Stimulated activated effector memory CD8-positive, alpha-beta T cell treated with anti-CD3 and anti-CD28 coated beads, Interleukin-12 subunit alpha, Interleukin-12 subunit beta, amount 100 ng/mL, for 72 hours (primary cell): Measurements from ENCODE around the gene LTA4H.

Source experiments
- ATAC-seq: fragments of 150-1000 bp; cut with Tn5 transposase; 2 replicates; pipeline ENCODE4 v1.10.0; 2021
- DNase-seq, 2 donors: peaks; one replicate each; pipeline ENCODE4 v3.0.0; 2021 to 2022; ENCODE audit warnings: low spot score in 2 of 2
- H3K27ac Mint-ChIP-seq: one replicate; pipeline ENCODE4 v1.8.0; 2022; ENCODE audit warnings: mild to moderate bottlenecking, mixed read lengths
- H3K36me3 Mint-ChIP-seq: one replicate; pipeline ENCODE4 v1.8.0; 2022; ENCODE audit warnings: mild to moderate bottlenecking, mixed read lengths
- H3K4me1 Mint-ChIP-seq: one replicate; pipeline ENCODE4 v1.8.0; 2022; ENCODE audit warnings: mixed read lengths
- H3K4me3 Mint-ChIP-seq: one replicate; pipeline ENCODE4 v1.8.0; 2022; ENCODE audit warnings: mild to moderate bottlenecking, mixed read lengths
- H3K9me3 Mint-ChIP-seq: one replicate; pipeline ENCODE4 v1.8.0; 2022; ENCODE audit warnings: mixed read lengths

The LTA4H gene

GRCh38 chr12:95994476-95994875, 40.9 kb downstream of the LTA4H start:
- Mint-ChIP-seq H3K27ac (no peak overlapping the region), H3K36me3 (no peaks in the 10 kb centered on the region), H3K9me3 (no peaks in the 10 kb centered on the region), H3K4me3 (no peak overlapping the region), H3K4me1 (peaks cover 9% of the 10 kb centered on the region)
- ATAC-seq (no peak), DNase-seq (no peak)

GRCh38 chr12:95993907-95994306, 41.5 kb downstream of the LTA4H start:
- Mint-ChIP-seq H3K27ac (no peak overlapping the region), H3K36me3 (no peaks in the 10 kb centered on the region), H3K9me3 (no peaks in the 10 kb centered on the region), H3K4me3 (no peak overlapping the region), H3K4me1 (peaks cover 6% of the 10 kb centered on the region)
- DNase-seq = no peak
- ATAC-seq = no peak

- H3K4me1 Mint-ChIP-seq = no peaks in the 10 kb centered on the region
- no peak overlapping the region for H3K27ac Mint-ChIP-seq
- no peaks in the 10 kb centered on the region for H3K36me3 Mint-ChIP-seq
- no peaks in the 10 kb centered on the region for H3K9me3 Mint-ChIP-seq
- DNase-seq (no peak), ATAC-seq (no peak)
- H3K4me3 Mint-ChIP-seq = no peak overlapping the region
These were observed 45.3 kb downstream of the LTA4H start for GRCh38 chr12:95990136-95990535.

DNA sequence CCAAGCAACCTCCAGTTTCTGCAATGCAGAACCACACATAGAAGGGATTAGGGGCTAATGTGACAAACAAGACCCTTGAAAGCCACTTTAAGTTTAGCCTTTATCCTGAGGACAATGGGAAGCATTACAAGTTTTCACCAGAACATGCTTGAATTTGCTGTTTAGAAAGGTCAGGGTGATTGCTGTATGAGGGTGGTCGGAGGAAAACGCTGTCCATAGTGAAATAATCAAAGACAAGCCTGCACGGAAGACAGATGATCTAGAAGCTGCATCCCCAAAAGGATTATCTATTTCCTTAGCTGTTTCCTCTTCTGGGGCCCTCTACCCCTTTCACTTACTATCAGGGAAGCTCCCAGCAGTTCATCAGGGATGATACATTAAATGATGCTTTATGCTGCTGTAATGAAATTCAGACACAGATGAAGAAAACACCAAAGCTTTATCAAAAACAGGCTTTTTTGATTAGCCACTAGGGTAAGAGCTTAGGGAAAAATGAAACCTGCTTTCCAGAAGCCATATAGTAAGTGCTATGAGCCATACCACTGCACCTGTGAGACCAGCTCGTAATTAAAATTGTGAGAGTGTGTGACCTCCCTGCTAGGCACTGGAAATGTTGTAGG, 45.8 kb downstream of the LTA4H start:
- no peak for ATAC-seq
- Mint-ChIP-seq H3K9me3 (no peaks in the 10 kb centered on the region), H3K4me3 (no peak overlapping the region), H3K27ac (no peak overlapping the region), H3K4me1 (no peaks in the 10 kb centered on the region), H3K36me3 (no peaks in the 10 kb centered on the region)
- no peak for DNase-seq

DNA sequence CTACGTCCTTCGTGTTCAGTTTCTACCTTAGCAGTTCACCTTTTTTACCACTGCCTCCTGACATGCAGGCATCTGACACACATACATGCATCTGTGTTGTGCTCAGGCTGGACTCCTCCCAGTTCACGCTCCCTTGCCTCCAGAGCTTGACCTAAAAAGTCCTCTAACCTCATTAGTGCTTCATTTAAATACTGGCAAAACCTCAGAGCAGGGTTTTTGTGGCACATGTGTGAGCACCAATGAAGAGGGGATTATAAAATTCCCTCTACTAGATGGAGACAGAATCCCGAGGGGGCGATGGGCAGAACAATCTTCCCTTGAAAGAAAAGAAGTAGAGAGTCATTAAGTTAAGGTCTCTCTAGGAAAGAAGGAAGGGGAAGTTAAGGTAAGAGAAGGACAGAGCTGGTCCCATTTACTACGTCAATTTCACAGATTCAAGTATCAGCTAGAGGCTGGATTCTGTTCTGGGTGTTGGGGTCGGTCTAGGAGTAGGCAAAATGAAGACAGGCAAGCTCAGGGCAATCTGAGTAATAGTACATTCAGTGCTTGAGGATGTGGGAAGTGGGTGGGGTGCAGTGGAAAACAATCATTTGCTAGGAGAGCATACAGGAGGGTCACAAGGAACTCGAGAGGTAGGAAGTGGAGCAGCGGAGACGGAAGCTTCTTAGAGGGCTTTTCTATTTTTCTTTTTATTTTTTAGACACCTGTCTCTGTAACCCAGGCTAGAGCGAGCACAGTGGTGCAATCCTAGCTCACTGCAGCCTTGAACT, 46.7 kb downstream of the LTA4H start:
- no peaks in the 10 kb centered on the region for H3K36me3 Mint-ChIP-seq
- ATAC-seq (no peak), DNase-seq (no peak)
- no peaks in the 10 kb centered on the region for H3K9me3 Mint-ChIP-seq
- H3K27ac Mint-ChIP-seq = no peak overlapping the region
- no peak overlapping the region for H3K4me3 Mint-ChIP-seq
- H3K4me1 Mint-ChIP-seq = no peaks in the 10 kb centered on the region

GRCh38 chr12:95986635-95987570, 48.5 kb downstream of the LTA4H start:
- Mint-ChIP-seq H3K4me1 (no peaks in the 10 kb centered on the region), H3K4me3 (no peak overlapping the region), H3K27ac (no peak overlapping the region), H3K9me3 (no peaks in the 10 kb centered on the region), H3K36me3 (no peaks in the 10 kb centered on the region)
- ATAC-seq (no peak), DNase-seq (no peak)

DNA sequence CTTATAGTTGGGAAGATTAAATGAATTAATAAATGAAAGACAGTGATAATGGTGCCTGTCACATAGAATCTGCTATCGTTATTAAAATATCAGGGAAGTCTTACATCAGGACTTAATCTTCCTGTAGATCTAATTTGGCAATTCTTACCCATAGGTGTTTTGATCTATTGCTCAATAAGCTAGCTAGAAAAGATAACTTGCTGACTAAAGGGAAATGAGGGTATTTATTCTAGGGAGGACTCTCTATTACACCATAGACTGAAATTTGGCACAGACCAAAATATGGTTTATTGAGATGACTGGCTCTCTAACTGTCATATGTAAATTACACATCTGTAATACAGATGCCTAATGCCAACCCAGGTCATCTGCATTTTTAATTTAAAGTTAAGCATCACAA, 50.7 kb downstream of the LTA4H start:
- Mint-ChIP-seq H3K4me3 (no peak overlapping the region), H3K9me3 (no peaks in the 10 kb centered on the region), H3K27ac (no peak overlapping the region), H3K4me1 (no peaks in the 10 kb centered on the region), H3K36me3 (no peaks in the 10 kb centered on the region)
- no peak for DNase-seq
- ATAC-seq = no peak

DNA sequence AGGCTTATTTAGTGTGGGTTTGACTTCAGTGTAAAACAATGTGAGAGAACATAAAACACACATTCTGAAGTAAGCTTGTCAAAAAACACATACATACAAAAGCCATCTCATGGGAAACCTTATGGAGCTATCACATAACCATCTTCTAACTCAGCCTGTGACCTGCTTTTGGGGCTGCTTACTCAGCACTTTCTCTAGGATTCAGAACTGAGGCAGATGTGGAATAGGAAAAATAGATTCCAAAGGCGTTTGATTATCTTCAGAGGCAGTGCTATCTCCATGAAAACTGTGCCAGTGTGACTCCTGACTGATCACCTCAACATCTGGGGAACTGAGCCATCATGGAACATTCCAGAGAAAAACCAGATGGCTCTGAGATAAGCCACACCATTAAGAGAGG, 52.8 kb downstream of the LTA4H start:
- Mint-ChIP-seq H3K36me3 (no peaks in the 10 kb centered on the region), H3K4me3 (no peak overlapping the region), H3K4me1 (no peaks in the 10 kb centered on the region), H3K27ac (no peak overlapping the region), H3K9me3 (no peaks in the 10 kb centered on the region)
- peak in 1 of 2 donors; percentile 34 for DNase-seq
- ATAC-seq = no peak

DNA sequence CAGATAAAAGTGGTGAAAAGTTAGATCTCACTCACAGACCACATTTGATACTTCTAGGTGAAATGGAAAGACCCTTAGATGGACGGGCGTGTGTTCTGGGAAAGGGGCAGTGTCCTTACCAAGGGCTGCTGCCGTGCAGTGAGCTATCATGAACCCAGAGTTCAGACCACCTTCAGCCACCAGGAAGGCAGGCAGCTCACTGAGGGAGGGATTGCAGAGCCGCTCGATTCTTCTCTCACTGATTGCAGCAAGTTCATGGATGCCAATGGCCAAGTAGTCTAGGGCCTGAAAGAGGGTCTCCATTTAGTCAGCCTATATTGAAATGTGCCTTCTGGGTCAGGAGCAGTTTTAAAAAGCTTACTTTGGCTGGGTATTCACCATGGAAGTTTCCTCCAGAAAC, 55.0 kb downstream of the LTA4H start:
- ATAC-seq (no peak), DNase-seq (no peak)
- Mint-ChIP-seq H3K27ac (no peak overlapping the region), H3K36me3 (no peaks in the 10 kb centered on the region), H3K4me3 (no peak overlapping the region), H3K9me3 (no peaks in the 10 kb centered on the region), H3K4me1 (no peaks in the 10 kb centered on the region)

GRCh38 chr12:95978774-95979173, 56.6 kb downstream of the LTA4H start:
- H3K4me3 Mint-ChIP-seq = no peak overlapping the region
- no peak for DNase-seq
- H3K36me3 Mint-ChIP-seq = no peaks in the 10 kb centered on the region
- no peak overlapping the region for H3K27ac Mint-ChIP-seq
- no peaks in the 10 kb centered on the region for H3K9me3 Mint-ChIP-seq
- no peaks in the 10 kb centered on the region for H3K4me1 Mint-ChIP-seq
- ATAC-seq = no peak

GRCh38 chr12:95978351-95978750, 57.0 kb downstream of the LTA4H start:
- Mint-ChIP-seq H3K9me3 (no peaks in the 10 kb centered on the region), H3K36me3 (no peaks in the 10 kb centered on the region), H3K4me1 (no peaks in the 10 kb centered on the region), H3K4me3 (no peak overlapping the region), H3K27ac (no peak overlapping the region)
- no peak for ATAC-seq
- no peak for DNase-seq

- H3K27ac Mint-ChIP-seq = no peak overlapping the region
- no peaks in the 10 kb centered on the region for H3K9me3 Mint-ChIP-seq
- H3K4me1 Mint-ChIP-seq = no peaks in the 10 kb centered on the region
- H3K36me3 Mint-ChIP-seq = no peaks in the 10 kb centered on the region
- H3K4me3 Mint-ChIP-seq = no peak overlapping the region
- ATAC-seq (no peak), DNase-seq (no peak)
These were observed 57.6 kb downstream of the LTA4H start for GRCh38 chr12:95977764-95978305.

- no peak for ATAC-seq
- DNase-seq = no peak
- no peaks in the 10 kb centered on the region for H3K9me3 Mint-ChIP-seq
- H3K27ac Mint-ChIP-seq = no peak overlapping the region
- no peaks in the 10 kb centered on the region for H3K4me1 Mint-ChIP-seq
- no peaks in the 10 kb centered on the region for H3K36me3 Mint-ChIP-seq
- H3K4me3 Mint-ChIP-seq = no peak overlapping the region
These were observed 59.0 kb downstream of the LTA4H start for GRCh38 chr12:95976416-95976832.

DNA sequence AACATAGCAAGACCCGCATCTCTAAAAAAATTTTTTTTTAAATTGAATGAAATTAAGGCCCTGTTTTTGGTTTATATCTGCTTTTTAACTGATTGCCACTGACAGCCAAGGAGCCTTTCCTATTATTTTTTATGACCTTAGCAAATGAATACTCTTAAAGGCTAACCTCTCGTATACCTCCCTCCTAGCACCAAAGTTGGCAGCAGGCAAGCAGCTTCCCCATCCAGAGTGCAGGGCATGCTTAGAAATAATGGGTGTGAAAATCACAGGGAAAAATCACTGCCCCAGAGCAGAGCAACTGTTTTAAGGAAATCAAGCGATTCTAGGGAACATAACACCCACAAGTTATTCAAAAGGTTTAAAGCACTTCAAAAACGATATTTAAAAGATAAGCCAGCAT, 59.9 kb downstream of the LTA4H start:
- Mint-ChIP-seq H3K9me3 (no peaks in the 10 kb centered on the region), H3K4me1 (no peaks in the 10 kb centered on the region), H3K27ac (no peak overlapping the region), H3K4me3 (no peak overlapping the region), H3K36me3 (no peaks in the 10 kb centered on the region)
- DNase-seq (no peak), ATAC-seq (no peak)

- Mint-ChIP-seq H3K9me3 (no peaks in the 10 kb centered on the region), H3K36me3 (no peaks in the 10 kb centered on the region), H3K4me3 (no peak overlapping the region), H3K4me1 (no peaks in the 10 kb centered on the region), H3K27ac (no peak overlapping the region)
- ATAC-seq (no peak), DNase-seq (no peak)
These were observed 61.0 kb downstream of the LTA4H start for GRCh38 chr12:95974358-95974757.
